Natural killer cell treated with Interleukin-12 subunit alpha and Interleukin-12 subunit beta and Interleukin-15 and Interleukin-18, amount 100 ng/mL, for 72 hours (primary cell): Measurements from ENCODE around the gene CIAO3. TPM values are rescaled to one million over a fixed set of nuclear protein-coding genes. Genes with fewer than 3 reads are reported as not detected.

Source experiments
- ATAC-seq, 2 donors: fragments of 150-1000 bp; cut with Tn5 transposase in 1 of 2; sonication (Bioruptor Pico), chemical (Tn5 transposase) in 1 of 2; 2 replicates each; pipeline ENCODE4 v1.10.0; 2021
- DNase-seq: peaks from one replicate; pipeline ENCODE4 v3.0.0; 2022; ENCODE audit warnings: low spot score
- H3K27ac Mint-ChIP-seq, 2 donors: 1 replicate in 1 of 2; 2 replicates in 1 of 2; pipeline ENCODE4 v1.8.0; 2022; ENCODE audit warnings: mixed read lengths in 2 of 2, mild to moderate bottlenecking in 1 of 2, moderate library complexity in 1 of 2
- H3K27me3 Mint-ChIP-seq, 2 donors: 1 replicate in 1 of 2; 2 replicates in 1 of 2; pipeline ENCODE4 v1.8.0; 2022; ENCODE audit warnings: mixed read lengths in 2 of 2
- H3K36me3 Mint-ChIP-seq: one replicate; pipeline ENCODE4 v1.8.0; 2022; ENCODE audit warnings: mixed read lengths
- H3K4me1 Mint-ChIP-seq, 2 donors: 1 replicate in 1 of 2; 2 replicates in 1 of 2; pipeline ENCODE4 v1.8.0; 2022; ENCODE audit warnings: low read depth in 2 of 2, mixed read lengths in 2 of 2, mild to moderate bottlenecking in 1 of 2
- H3K4me3 Mint-ChIP-seq: one replicate; pipeline ENCODE4 v1.8.0; 2022; ENCODE audit warnings: mixed read lengths
- H3K9me3 Mint-ChIP-seq: 2 replicates; pipeline ENCODE4 v1.8.0; 2022; ENCODE audit warnings: mixed read lengths
- total RNA-seq, 2 donors: library from RNA; stranded (reverse); gene quantifications; one replicate each; pipeline ENCODE4 v1.2.3, GENCODE V29; 2022

Gene CIAO3
- total RNA-seq, 2 donors from 2014 or later = 26.9 to 54.0 TPM

- no peak for DNase-seq
- Mint-ChIP-seq H3K27ac (no peak within 1 kb of the TSS), H3K36me3 (no peaks in the 10 kb centered on the region), H3K9me3 (no peaks in the 10 kb centered on the region), H3K4me3 (no peak within 1 kb of the TSS), H3K4me1 (no peaks in the 10 kb centered on the region), H3K27me3 (peaks cover 9 to 17% of the 10 kb centered on the region in 2 donors)
- no peak for ATAC-seq
Observed at GRCh38 chr16:705431-706188, 35.2 kb downstream of the CIAO3 start, which contains the start of gene FBXL16. FBXL16 (minus strand) TSS chr16:705801; CDS start chr16:697405, 8,396 bp downstream.

- Mint-ChIP-seq H3K4me3 (no peak overlapping the region), H3K9me3 (no peaks in the 10 kb centered on the region), H3K4me1 (no peaks in the 10 kb centered on the region), H3K36me3 (no peaks in the 10 kb centered on the region), H3K27ac (no peak overlapping the region), H3K27me3 (peaks cover 9 to 17% of the 10 kb centered on the region in 2 donors)
- ATAC-seq (no peak), DNase-seq (no peak)
Observed at GRCh38 chr16:704552-705380, 36.0 kb downstream of the CIAO3 start.

- no peaks in the 10 kb centered on the region for H3K9me3 Mint-ChIP-seq
- ATAC-seq (no peak), DNase-seq (no peak)
- no peak overlapping the region for H3K27ac Mint-ChIP-seq
- peaks cover 9 to 17% of the 10 kb centered on the region in 2 donors for H3K27me3 Mint-ChIP-seq
- no peaks in the 10 kb centered on the region for H3K4me1 Mint-ChIP-seq
- no peaks in the 10 kb centered on the region for H3K36me3 Mint-ChIP-seq
- no peak overlapping the region for H3K4me3 Mint-ChIP-seq
Observed at GRCh38 chr16:704047-704446, 36.8 kb downstream of the CIAO3 start.

- H3K27me3 Mint-ChIP-seq = peaks cover 9 to 16% of the 10 kb centered on the region in 2 donors
- ATAC-seq = no peak
- H3K27ac Mint-ChIP-seq = no peak overlapping the region
Observed at GRCh38 chr16:703406-703805, 37.4 kb downstream of the CIAO3 start.

GRCh38 chr16:702341-702740 is 38.5 kb downstream of the CIAO3 start:
- no peaks in the 10 kb centered on the region for H3K9me3 Mint-ChIP-seq
- H3K27ac Mint-ChIP-seq = no peak overlapping the region
- peaks cover 9% of the 10 kb centered on the region in 2 donors for H3K27me3 Mint-ChIP-seq
- ATAC-seq (no peak), DNase-seq (no peak)
- no peaks in the 10 kb centered on the region for H3K4me1 Mint-ChIP-seq
- H3K4me3 Mint-ChIP-seq = no peak overlapping the region
- no peaks in the 10 kb centered on the region for H3K36me3 Mint-ChIP-seq

More at GRCh38 chr16:703406-703805, 37.4 kb downstream of the CIAO3 start:
- no peak for DNase-seq
- Mint-ChIP-seq H3K4me1 (no peaks in the 10 kb centered on the region), H3K4me3 (no peak overlapping the region), H3K9me3 (no peaks in the 10 kb centered on the region), H3K36me3 (no peaks in the 10 kb centered on the region)

GRCh38 chr16:700684-701584 is 39.9 kb downstream of the CIAO3 start:
- H3K36me3 Mint-ChIP-seq = no peaks in the 10 kb centered on the region
- peaks cover 9% of the 10 kb centered on the region in 2 donors for H3K27me3 Mint-ChIP-seq
- ATAC-seq = peak; percentile 51 to 52
- no peak for DNase-seq
- no peak overlapping the region for H3K4me3 Mint-ChIP-seq
- H3K9me3 Mint-ChIP-seq = no peaks in the 10 kb centered on the region
- H3K4me1 Mint-ChIP-seq = no peaks in the 10 kb centered on the region
- H3K27ac Mint-ChIP-seq = no peak overlapping the region

- no peak overlapping the region for H3K4me3 Mint-ChIP-seq
- no peaks in the 10 kb centered on the region for H3K36me3 Mint-ChIP-seq
- DNase-seq = no peak
- no peaks in the 10 kb centered on the region for H3K9me3 Mint-ChIP-seq
- peaks cover 9 to 10% of the 10 kb centered on the region in 2 donors for H3K27me3 Mint-ChIP-seq
- no peak for ATAC-seq
- peaks cover 0 to 3% of the 10 kb centered on the region in 2 donors for H3K4me1 Mint-ChIP-seq
- H3K27ac Mint-ChIP-seq = no peak overlapping the region
Observed at GRCh38 chr16:698911-699671, 41.7 kb downstream of the CIAO3 start.

- Mint-ChIP-seq H3K4me1 (peaks cover 3 to 7% of the 10 kb centered on the region in 2 donors), H3K36me3 (no peaks in the 10 kb centered on the region), H3K9me3 (no peaks in the 10 kb centered on the region), H3K4me3 (peak overlapping the region; percentile 49), H3K27ac (no peak overlapping the region), H3K27me3 (peaks cover 0 to 8% of the 10 kb centered on the region in 2 donors)
- ATAC-seq (peak; percentile 56 to 78), DNase-seq (no peak)
Observed at GRCh38 chr16:695355-696089, 45.3 kb downstream of the CIAO3 start.

- H3K4me1 Mint-ChIP-seq = peaks cover 3 to 10% of the 10 kb centered on the region in 2 donors
- no peak overlapping the region for H3K27ac Mint-ChIP-seq
- H3K36me3 Mint-ChIP-seq = no peaks in the 10 kb centered on the region
- no peaks in the 10 kb centered on the region for H3K9me3 Mint-ChIP-seq
- no peak overlapping the region for H3K4me3 Mint-ChIP-seq
- DNase-seq = no peak
- peaks cover 0 to 8% of the 10 kb centered on the region in 2 donors for H3K27me3 Mint-ChIP-seq
- no peak for ATAC-seq
Observed at GRCh38 chr16:694863-695354, 45.9 kb downstream of the CIAO3 start.

- no peak for DNase-seq
- Mint-ChIP-seq H3K27me3 (peaks cover 0 to 8% of the 10 kb centered on the region in 2 donors), H3K4me1 (peaks cover 3 to 10% of the 10 kb centered on the region in 2 donors), H3K36me3 (no peaks in the 10 kb centered on the region), H3K4me3 (no peak overlapping the region), H3K9me3 (no peaks in the 10 kb centered on the region), H3K27ac (no peak overlapping the region)
- no peak for ATAC-seq
Observed at GRCh38 chr16:694187-694862, 46.5 kb downstream of the CIAO3 start.

GRCh38 chr16:693766-694165 is 47.0 kb downstream of the CIAO3 start:
- Mint-ChIP-seq H3K27ac (no peak overlapping the region), H3K36me3 (no peaks in the 10 kb centered on the region), H3K4me3 (no peak overlapping the region), H3K27me3 (peaks cover 0 to 8% of the 10 kb centered on the region in 2 donors), H3K4me1 (peaks cover 3 to 10% of the 10 kb centered on the region in 2 donors), H3K9me3 (no peaks in the 10 kb centered on the region)
- ATAC-seq (no peak), DNase-seq (no peak)

- Mint-ChIP-seq H3K36me3 (no peaks in the 10 kb centered on the region), H3K4me3 (no peak overlapping the region), H3K4me1 (peaks cover 3 to 10% of the 10 kb centered on the region in 2 donors), H3K9me3 (no peaks in the 10 kb centered on the region), H3K27ac (no peak overlapping the region), H3K27me3 (peaks cover 0 to 8% of the 10 kb centered on the region in 2 donors)
- no peak for DNase-seq
- no peak for ATAC-seq
Observed at GRCh38 chr16:693364-693763, 47.4 kb downstream of the CIAO3 start.
